Ascending aorta (tissue), 2 donors: ENCODE measurements around the gene DCN. TPM values are rescaled to one million over a fixed set of nuclear protein-coding genes. Genes with fewer than 3 reads are reported as not detected.

ENCODE experiments used
- DNase-seq, 2 donors: peaks; one replicate each; pipeline ENCODE4 v3.0.0-alpha.2; 2019; ENCODE audit warnings: low spot score in 2 of 2
- H3K27ac ChIP-seq, 2 donors: fragments of 200-600 bp; sonication (generic); one replicate each; pipeline ENCODE4 v1.5.1; 2016 to 2017; ENCODE audit warnings: mild to moderate bottlenecking in 1 of 2
- H3K27me3 ChIP-seq: fragments of 200-600 bp; sonication (generic); one replicate; pipeline ENCODE4 v1.5.1; 2017
- H3K36me3 ChIP-seq, 2 donors: fragments of 200-600 bp; sonication (generic); one replicate each; pipeline ENCODE4 v1.5.1; 2016
- H3K4me1 ChIP-seq, 2 donors: fragments of 200-600 bp; sonication (generic); one replicate each; pipeline ENCODE4 v1.5.1; 2016 to 2017; ENCODE audit warnings: mild to moderate bottlenecking in 1 of 2
- H3K4me3 ChIP-seq, 2 donors: fragments of 200-600 bp; sonication (generic); one replicate each; pipeline ENCODE4 v1.5.1; 2016 to 2017; ENCODE audit warnings: mild to moderate bottlenecking in 1 of 2
- H3K9me3 ChIP-seq, 2 donors: fragments of 200-600 bp; sonication (generic); one replicate each; pipeline ENCODE4 v1.5.1; 2016
- CTCF ChIP-seq, 3 experiments: fragments of 200-600 bp in 2 of 3; fragments of 450-650 bp in 1 of 3; sonication (generic) in 2 of 3; IDR thresholded peaks; one replicate each; pipeline ENCODE4 v1.5.1; 2016 to 2019; ENCODE audit warnings: antibody characterized with exemption in 3 of 3, mild to moderate bottlenecking in 1 of 3, moderate library complexity in 1 of 3
- intact Hi-C: fragments of 100-400 bp; cut with DNase I; formaldehyde crosslinking; loops from one replicate; pipeline ENCODE4 v1.15.1; 2023
- total RNA-seq: library from RNA; depleted of rRNA; stranded (reverse); fragments of >200 nt; gene quantifications from one replicate; pipeline ENCODE4 v1.1.0, GENCODE V29; 2016

DCN gene
- total RNA-seq, 1 donor from 2014 or later = 443 TPM

GRCh38 chr12:91094957-91095356 lies 87.7 kb downstream of the DCN start:
- H3K9me3 ChIP-seq = peaks cover 7 to 9% of the 10 kb centered on the region in 2 donors
- no peaks in the 10 kb centered on the region for H3K4me1 ChIP-seq
- no peak for TF ChIP-seq CTCF (IDR thresholded peaks at IDR 0.05)
- DNase-seq = no peak
- no peak overlapping the region for H3K4me3 ChIP-seq
- intact Hi-C loops = no loop called here
- no peak overlapping the region for H3K27ac ChIP-seq
- no peaks in the 10 kb centered on the region for H3K36me3 ChIP-seq
- H3K27me3 ChIP-seq = no peaks in the 10 kb centered on the region

DNA sequence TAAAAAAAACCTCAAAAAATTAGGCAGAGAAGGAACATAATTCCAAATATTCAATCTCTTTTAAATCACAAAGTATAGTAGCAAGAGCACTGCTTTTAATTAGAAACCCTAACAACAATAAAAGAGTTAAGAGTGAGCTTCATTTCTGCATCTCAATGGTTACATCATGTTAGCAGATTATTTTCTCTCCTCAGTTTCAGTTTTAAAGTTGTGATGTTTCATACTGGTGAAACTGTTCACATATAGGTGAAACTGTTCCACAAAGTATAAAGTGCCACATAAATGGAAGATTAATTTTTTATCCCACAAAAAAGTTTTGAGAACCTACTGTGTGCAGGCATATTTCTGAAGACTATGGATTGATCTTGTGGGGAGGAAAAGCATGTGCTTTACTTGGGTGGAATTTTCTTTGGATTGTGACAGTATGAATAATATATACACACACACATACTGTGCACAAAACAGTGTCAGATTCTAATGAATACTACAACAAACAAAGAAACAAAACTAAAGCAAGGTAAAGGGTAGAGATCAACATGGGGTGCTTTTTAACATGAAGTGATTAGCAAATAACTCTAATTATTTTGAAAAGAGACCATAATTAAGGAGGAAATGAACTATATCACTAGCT lies 88.5 kb downstream of the DCN start:
- no peaks in the 10 kb centered on the region for H3K4me1 ChIP-seq
- no peaks in the 10 kb centered on the region for H3K36me3 ChIP-seq
- H3K9me3 ChIP-seq = peaks cover 9 to 11% of the 10 kb centered on the region in 2 donors
- no peak for TF ChIP-seq CTCF (IDR thresholded peaks at IDR 0.05)
- no peak overlapping the region for H3K27ac ChIP-seq
- DNase-seq = no peak
- no peaks in the 10 kb centered on the region for H3K27me3 ChIP-seq
- intact Hi-C loops = no loop called here
- no peak overlapping the region for H3K4me3 ChIP-seq

DNA sequence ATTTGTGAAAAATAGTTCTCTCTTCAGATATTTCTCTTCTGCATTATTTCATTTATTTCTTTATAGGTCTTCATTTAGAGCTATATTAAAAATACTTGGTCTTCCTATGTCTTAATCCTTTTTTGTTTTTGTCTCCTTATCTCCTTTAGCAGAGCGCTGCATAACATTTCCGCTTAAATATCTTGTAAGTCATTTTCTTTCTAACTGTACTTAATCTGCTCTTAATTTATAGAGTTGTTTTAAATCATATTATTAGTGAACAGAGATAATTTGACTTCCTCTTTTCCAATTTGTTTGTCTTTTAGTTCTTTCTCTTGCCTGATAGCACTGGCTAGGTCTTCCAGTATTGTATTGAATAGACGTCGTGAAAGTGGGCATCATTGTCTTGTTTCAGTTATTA lies 89.3 kb downstream of the DCN start:
- Histone ChIP-seq H3K9me3 (peaks cover 9 to 12% of the 10 kb centered on the region in 2 donors), H3K27ac (no peak overlapping the region), H3K4me3 (no peak overlapping the region), H3K4me1 (no peaks in the 10 kb centered on the region), H3K36me3 (no peaks in the 10 kb centered on the region), H3K27me3 (no peaks in the 10 kb centered on the region)
- intact Hi-C loops = no loop called here
- no peak for TF ChIP-seq CTCF (IDR thresholded peaks at IDR 0.05)
- no peak for DNase-seq

GRCh38 chr12:91091916-91092715 lies 90.5 kb downstream of the DCN start:
- H3K36me3 ChIP-seq = no peaks in the 10 kb centered on the region
- H3K9me3 ChIP-seq = peaks cover 9 to 12% of the 10 kb centered on the region in 2 donors
- H3K4me3 ChIP-seq = no peak overlapping the region
- intact Hi-C loops = no loop called here
- no peaks in the 10 kb centered on the region for H3K4me1 ChIP-seq
- no peak overlapping the region for H3K27ac ChIP-seq
- H3K27me3 ChIP-seq = no peaks in the 10 kb centered on the region
- DNase-seq = no peak
- no peak for TF ChIP-seq CTCF (IDR thresholded peaks at IDR 0.05)

Other genes starting within 250 kb of the DCN start
- gene CCER1, start 227.6 kb downstream of the DCN start, total RNA-seq = not detected
- gene EPYC, start 177.8 kb downstream of the DCN start, total RNA-seq = not detected
- not detected for gene KERA, start 124.8 kb downstream of the DCN start, total RNA-seq
- gene LUM, start 71.3 kb downstream of the DCN start, total RNA-seq = 133 TPM